ENCODE measurements around the gene SCG2.

Gene SCG2

DNA sequence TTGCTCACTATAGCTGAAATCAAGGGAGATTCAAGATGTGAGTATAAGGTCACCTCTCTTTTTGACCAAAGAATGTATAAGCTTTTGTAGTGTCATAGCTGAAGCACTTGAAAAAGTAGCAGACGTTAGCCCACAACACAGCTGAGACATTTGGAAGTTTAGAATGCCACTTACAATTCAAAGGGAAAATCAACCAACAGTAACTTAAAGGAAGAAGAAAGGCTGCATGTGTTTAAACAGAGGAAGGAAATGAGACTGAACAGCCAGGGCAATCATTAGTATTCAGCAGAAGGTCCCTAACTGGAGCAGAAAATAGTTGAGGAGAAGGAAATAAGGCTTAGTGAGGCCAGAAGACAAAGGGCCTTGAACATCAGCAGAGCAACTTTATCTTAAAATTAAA is 23.5 kb upstream of the SCG2 start:
- DNase-seq (ENCODE audit: extremely low read depth, low read depth): no peak
- no peak for TF ChIP-seq CTCF (IDR thresholded peaks at IDR 0.05; ENCODE audit: low read depth, low read length)

GRCh38 chr2:223621901-223622300 is 19.7 kb upstream of the SCG2 start:
- DNase-seq (ENCODE audit: extremely low read depth, low read depth): no peak
- TF ChIP-seq CTCF (IDR thresholded peaks at IDR 0.05; ENCODE audit: low read depth, low read length): no peak

- DNase-seq (ENCODE audit: extremely low read depth, low read depth): no peak
- TF ChIP-seq CTCF (IDR thresholded peaks at IDR 0.05; ENCODE audit: low read depth, low read length): no peak
Observed at GRCh38 chr2:223619486-223620129, 17.4 kb upstream of the SCG2 start.

DNA sequence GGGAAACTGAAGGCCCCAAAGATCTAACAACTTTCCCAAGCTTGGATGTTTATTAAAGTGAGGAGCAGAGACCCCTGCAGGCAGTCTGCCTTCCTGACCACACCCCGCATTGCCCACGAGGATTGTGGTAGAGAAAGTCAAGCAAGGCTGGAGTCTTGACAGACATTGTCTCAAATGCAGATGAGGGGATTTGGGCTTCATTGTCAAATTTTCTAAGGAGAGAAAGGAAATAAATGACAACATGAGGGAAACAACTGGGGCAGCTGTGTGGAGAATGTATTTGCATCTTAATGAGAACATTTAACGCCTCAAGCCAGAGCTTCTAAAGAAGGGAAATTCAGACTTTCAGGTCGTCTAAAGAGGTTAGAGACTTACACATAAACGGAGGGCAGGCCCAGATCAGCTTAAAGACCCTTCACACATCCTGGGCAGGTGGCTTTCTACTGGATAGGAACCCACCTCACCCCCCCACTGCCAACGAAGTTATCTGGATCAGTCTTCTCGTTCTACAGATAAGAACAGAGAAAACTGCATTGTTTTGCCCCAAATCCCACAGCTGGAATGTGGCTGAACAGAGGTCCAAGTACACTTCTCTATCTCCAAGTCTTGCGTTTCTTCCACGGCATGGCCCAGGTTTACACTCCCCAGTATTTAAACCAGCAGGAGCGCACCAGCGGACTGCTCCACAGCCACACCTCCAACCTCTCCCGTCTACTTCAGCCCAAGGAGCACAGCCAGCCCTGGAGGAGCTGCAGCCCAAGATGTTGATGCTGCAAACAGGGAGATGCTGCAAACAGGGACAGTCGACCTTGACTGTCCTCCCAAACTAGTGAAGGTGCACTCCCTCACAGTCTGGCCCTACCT is 16.2 kb upstream of the SCG2 start:
- DNase-seq (ENCODE audit: extremely low read depth, low read depth): no peak
- no peak for TF ChIP-seq CTCF (IDR thresholded peaks at IDR 0.05; ENCODE audit: low read depth, low read length)

- TF ChIP-seq CTCF (IDR thresholded peaks at IDR 0.05; ENCODE audit: low read depth, low read length): no peak
- DNase-seq (ENCODE audit: extremely low read depth, low read depth): no peak
Observed at GRCh38 chr2:223614534-223614933, 12.4 kb upstream of the SCG2 start.

- TF ChIP-seq CTCF (IDR thresholded peaks at IDR 0.05; ENCODE audit: low read depth, low read length): peak; percentile 20
- DNase-seq (ENCODE audit: extremely low read depth, low read depth): peak; percentile 93
Observed at GRCh38 chr2:223613017-223613950, 11.1 kb upstream of the SCG2 start.
